Cerebellar cortex (tissue), 1 donor: ENCODE results near the gene NSA2.

ENCODE experiments used
- DNase-seq: peaks from one replicate; pipeline ENCODE4 v3.0.0-alpha.2; 2015; ENCODE audit warnings: low spot score

NSA2 gene

DNA sequence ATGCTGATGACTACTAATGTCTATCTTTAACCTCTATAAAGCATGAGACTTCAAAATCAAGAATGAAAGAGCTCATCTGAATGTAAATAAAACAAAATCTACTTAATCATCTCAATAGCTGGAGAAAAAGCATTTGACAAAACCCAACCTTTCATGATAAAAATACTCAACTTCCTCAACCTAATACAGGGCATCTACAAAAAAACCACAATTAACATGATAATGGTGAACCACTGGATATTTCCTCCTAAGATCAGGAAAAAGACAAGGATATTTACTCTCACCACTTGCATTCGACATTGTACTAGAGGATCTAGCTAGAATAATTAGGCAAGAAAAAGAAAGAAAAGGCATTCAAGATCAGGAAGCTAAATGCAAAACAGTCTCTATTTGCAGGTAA, 49.8 kb downstream of the NSA2 start:
- no peak for DNase-seq

DNA sequence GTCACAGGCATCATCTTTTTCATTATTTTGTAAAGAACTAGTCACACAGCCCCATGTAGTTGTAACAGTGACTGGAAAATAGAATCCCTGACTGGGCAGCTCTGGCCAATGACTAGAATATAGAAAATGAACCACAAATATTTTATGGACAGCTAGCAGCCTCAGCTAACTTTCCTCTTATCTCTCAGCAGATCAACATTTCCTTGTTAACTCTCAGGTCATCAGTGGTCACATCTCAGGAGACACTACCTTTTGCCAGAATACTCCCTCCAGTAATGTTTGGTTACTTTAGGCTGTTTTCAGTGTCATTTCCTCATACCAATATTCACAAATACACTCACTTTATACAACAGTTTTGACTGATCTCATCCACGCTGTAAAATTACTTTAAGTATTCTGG, 55.2 kb downstream of the NSA2 start:
- DNase-seq: no peak

GRCh38 chr5:74829413-74829812, 62.4 kb downstream of the NSA2 start:
- DNase-seq: no peak
